ENCODE results near the gene VASN.
A peak's percentile ranks its signal among the peaks of the same experiment; 100 is the strongest.

Gene VASN

DNA sequence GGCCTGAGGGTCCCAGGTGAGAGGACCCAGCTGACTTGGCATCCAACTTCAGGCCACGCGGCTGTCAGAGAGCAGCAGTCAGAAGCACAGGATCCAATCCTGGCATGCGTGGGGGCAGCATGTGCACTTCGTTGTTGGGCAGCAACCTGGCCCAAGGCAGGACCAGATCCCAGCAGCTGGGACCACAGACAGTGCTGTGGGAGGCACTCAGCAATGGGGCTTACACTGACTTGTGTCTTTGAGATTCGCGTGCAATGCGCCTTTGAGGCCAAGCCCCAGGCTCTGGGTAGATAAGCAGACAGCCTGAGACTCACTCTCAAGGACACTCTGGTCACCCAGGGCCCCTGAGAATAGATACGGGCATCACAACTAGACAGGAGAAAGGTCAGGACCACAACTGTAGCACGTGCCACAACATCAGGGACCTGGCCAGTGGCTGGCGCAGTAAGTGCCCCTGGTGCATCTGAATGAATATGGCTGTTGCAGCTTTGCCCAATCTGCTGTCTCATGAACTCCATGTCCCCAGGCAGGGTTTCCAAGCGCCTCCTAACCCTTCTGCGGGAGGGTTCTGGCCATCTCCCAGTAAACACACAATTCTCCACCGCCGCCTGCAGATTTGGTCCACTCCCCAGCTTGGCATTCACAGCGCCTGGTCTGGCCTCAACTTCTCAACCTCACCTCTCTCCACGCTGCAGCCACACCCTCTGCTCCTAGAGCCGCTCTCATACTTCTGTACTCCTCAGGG, 23.7 kb upstream of the VASN start:
- POLR2A ChIA-PET (ENCODE audit: low non-redundant PET) = no interaction called here

DNA sequence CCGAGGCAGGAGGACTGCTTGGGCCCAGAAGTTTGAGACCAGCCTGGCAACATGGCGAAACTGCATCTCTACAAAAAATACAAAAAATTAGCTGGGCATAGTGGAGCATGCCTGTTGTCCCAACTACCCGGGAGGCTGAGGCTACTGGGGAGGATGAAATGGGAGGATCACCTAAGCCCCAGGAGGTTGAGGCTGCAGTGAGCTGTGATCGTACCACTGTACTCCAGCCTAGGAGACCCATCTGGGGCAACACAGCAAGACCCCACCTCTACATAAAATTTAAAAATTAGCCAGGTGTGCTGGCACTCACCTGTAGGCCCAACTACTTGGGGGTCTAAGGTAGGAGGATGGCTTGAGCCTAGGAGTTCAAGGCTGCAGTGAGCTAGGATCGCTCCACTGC, 22.3 kb upstream of the VASN start:
- ChIA-PET POLR2A (ENCODE audit: low non-redundant PET) (no interaction called here), CTCF (interaction anchor here (0.6 to 0.9 kb wide), 3 partner anchors 47 to 692 kb away, joined by 4 to 7 read pairs (median 4); no protein-coding TSS in a partner anchor)

More for the DNA sequence above, 23.7 kb upstream of the VASN start:
- peak overlapping the region; percentile 63 for H3K27ac ChIP-seq
- CTCF ChIA-PET = interaction anchor here (0.6 to 2.6 kb wide), 3 partner anchors 11 to 55 kb away, joined by 3 to 10 read pairs (median 7); no protein-coding TSS in a partner anchor
- no peak for DNase-seq (ENCODE audit: low spot score)
- TF ChIP-seq, protein P1, sequence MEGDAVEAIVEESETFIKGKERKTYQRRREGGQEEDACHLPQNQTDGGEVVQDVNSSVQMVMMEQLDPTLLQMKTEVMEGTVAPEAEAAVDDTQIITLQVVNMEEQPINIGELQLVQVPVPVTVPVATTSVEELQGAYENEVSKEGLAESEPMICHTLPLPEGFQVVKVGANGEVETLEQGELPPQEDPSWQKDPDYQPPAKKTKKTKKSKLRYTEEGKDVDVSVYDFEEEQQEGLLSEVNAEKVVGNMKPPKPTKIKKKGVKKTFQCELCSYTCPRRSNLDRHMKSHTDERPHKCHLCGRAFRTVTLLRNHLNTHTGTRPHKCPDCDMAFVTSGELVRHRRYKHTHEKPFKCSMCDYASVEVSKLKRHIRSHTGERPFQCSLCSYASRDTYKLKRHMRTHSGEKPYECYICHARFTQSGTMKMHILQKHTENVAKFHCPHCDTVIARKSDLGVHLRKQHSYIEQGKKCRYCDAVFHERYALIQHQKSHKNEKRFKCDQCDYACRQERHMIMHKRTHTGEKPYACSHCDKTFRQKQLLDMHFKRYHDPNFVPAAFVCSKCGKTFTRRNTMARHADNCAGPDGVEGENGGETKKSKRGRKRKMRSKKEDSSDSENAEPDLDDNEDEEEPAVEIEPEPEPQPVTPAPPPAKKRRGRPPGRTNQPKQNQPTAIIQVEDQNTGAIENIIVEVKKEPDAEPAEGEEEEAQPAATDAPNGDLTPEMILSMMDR (conservative IDR thresholded peaks at IDR 0.05; ENCODE audit: low read depth) = no peak

DNA sequence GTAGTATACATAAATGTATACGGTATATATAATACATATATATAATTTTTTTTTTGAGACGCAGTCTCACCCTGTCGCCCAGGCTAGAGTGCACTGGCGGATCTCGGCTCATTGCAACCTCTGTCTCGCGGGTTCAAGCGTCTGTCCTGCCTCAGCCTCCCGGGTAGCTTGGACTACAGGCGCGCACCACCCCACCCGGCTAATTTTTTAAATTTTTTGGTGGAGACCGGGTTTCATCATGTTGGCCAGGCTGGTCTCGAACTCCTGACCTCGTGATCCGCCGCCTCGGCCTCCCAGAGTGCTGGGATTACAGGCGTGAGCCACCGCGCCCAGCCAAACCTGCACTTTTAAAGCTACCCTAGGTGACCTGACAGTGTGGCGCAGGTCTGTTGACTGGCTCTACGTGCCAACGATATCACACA, 21.3 kb upstream of the VASN start:
- POLR2A ChIA-PET (ENCODE audit: low non-redundant PET) = interaction anchor here (0.6 kb wide), 1 partner anchor 26 kb away, joined by 3 read pairs; no protein-coding TSS in a partner anchor

More for the DNA sequence above, 22.3 kb upstream of the VASN start:
- no peak for DNase-seq (ENCODE audit: low spot score)
- peak overlapping the region; percentile 63 for H3K27ac ChIP-seq
- TF ChIP-seq, protein P1 (conservative IDR thresholded peaks at IDR 0.05; ENCODE audit: low read depth) = no peak

DNA sequence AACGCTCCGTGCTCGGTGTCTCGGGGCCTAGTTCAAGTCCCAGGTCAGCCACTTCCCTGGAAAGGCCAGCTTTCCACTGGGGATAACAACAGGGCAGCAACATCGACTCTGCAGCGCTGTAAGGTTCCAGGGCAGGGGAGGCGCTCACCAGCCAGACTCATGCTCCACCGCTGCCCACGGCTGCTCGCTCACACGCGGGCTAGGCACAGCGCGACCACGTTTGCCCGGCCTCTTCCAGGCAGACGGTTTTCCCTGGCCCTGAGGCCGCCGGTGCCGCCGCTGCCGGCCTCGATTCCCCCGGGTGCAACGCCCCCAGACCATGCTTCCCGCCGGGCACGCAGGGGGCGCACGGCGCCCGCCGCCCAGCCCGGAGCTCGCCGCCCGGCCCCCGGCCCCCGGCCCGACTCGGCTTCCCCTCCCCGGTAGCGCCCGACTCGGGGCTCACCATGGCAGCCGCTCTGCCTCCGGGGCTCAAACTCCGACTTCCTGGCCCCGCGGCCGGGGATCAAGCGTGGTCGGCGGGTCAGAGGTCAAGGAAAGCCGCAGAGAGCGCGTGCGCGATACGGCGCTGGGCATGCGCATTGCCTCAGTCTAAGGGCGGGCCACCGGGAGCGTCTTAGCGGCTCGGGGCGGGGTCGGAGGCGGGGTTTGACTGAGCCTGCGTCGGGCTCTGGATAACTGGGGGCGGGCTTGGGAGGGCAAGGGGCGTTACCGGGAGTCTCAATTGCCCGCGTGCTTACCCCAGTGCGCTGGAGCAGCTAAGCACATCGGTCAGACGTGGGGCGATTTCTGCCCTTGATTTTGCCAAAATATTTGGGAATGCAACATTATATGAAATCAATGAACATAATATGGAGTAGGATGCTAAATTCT, 20.6 kb upstream of the VASN start, which contains the start of gene PAM16:
Gene PAM16, minus strand, starts transcription at position 535 of the 873 bp plus-strand sequence. Its CDS starts 87 bp downstream, at position 448.
- peak; percentile 95 for DNase-seq (ENCODE audit: low spot score)
- ChIA-PET CTCF (interaction anchor here (0.7 to 2.4 kb wide), 9 partner anchors 9 to 97 kb away, joined by 3 to 15 read pairs (median 3); no protein-coding TSS in a partner anchor), POLR2A (ENCODE audit: low non-redundant PET) (no interaction called here)
- peak within 1 kb of the TSS; percentile 85 for H3K27ac ChIP-seq
- TF ChIP-seq, protein P1 (conservative IDR thresholded peaks at IDR 0.05; ENCODE audit: low read depth) = 0 out of 2 replicates have a peak, but pooled peaks have one; percentile 10

More for the DNA sequence above, 21.3 kb upstream of the VASN start:
- CTCF ChIA-PET = interaction anchor here (0.7 to 2.4 kb wide), 6 partner anchors 27 to 163 kb away, joined by 3 to 15 read pairs (median 5); no protein-coding TSS in a partner anchor
- H3K27ac ChIP-seq = peak overlapping the region; percentile 85
- no peak for DNase-seq (ENCODE audit: low spot score)
- TF ChIP-seq, protein P1 (conservative IDR thresholded peaks at IDR 0.05; ENCODE audit: low read depth) = no peak

DNA sequence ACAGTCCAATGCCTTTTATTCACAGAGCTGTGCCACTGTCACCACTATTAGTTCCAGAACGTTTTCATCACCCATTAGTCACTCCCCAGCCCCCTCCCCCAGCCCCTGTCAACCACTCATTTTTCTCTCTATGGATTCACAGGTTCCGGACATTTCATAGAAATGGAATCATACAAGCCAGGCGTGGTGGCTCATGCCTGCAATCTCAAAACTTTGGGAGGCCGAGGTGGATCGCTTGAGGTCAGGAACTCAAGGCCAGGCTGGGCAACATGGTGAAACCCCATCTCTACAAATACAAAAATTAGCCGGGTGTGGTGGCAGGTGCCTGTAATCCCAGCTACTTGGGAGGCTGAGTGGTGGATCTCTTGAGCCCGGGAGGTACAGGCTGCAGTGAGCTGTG, 19.8 kb upstream of the VASN start:
- TF ChIP-seq, protein P1 (conservative IDR thresholded peaks at IDR 0.05; ENCODE audit: low read depth) = no peak
- H3K27ac ChIP-seq = peak overlapping the region; percentile 85
- peak; percentile 53 for DNase-seq (ENCODE audit: low spot score)
- POLR2A ChIA-PET (ENCODE audit: low non-redundant PET) = no interaction called here
- CTCF ChIA-PET = interaction anchor here (0.7 to 2.4 kb wide), 5 partner anchors 8 to 78 kb away, joined by 3 to 15 read pairs (median 4); no protein-coding TSS in a partner anchor

DNA sequence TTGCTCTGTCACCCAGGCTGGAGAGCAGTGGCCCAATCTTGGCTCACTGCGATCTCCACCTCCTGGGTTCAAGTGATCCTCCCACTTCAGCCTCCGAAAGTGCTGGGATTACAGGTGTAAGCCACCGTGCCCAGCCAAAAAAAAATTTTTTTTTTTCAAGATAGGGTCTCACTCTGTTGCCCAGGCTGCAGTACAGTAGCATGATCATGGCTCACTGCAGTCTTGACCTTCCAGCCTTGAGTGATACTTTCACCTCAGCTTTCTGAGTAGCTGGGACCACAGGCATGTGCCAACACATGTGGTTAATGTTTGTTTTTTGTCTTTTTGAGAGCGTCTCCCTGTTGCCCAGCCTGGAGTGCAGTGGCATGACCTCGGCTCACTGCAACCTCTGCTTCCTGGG, 18.8 kb upstream of the VASN start:
- ChIA-PET POLR2A (ENCODE audit: low non-redundant PET) (no interaction called here), CTCF (interaction anchor here (0.6 to 0.8 kb wide), 2 partner anchors 60 to 78 kb away, joined by 3 to 6 read pairs; no protein-coding TSS in a partner anchor)
- DNase-seq (ENCODE audit: low spot score) = no peak
- no peak overlapping the region for H3K27ac ChIP-seq
- TF ChIP-seq, protein P1 (conservative IDR thresholded peaks at IDR 0.05; ENCODE audit: low read depth) = no peak

Measured in RWPE1 (cell line).